Effector CD4-positive, alpha-beta T cell (primary cell): ENCODE results near the gene SIL1.

Experiments used
- DNase-seq: peaks from one replicate; pipeline ENCODE4 v3.0.0-alpha.2; 2020

SIL1 gene

GRCh38 chr5:138953387-138954256 is 244.5 kb downstream of the SIL1 start:
- no peak for DNase-seq

DNA sequence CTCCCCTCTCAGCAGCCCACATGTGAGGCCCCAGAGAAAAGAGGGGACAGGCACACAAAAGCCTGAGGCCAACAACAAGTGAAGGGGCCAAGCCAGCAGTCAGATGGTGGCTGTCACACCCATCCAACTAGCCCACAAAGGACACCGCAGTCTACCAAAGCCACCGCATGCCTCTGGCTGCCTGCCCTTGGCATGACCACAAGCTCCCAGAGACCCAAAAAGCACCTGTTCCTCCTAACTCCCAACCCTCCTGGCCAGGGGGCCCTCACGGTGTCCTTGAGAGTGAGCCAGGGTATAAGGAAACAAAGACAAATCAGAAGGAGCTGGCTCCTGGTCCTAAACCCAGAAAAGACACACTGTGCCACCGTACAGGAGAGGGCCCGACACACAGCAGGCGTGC is 245.2 kb downstream of the SIL1 start:
- DNase-seq: no peak

DNA sequence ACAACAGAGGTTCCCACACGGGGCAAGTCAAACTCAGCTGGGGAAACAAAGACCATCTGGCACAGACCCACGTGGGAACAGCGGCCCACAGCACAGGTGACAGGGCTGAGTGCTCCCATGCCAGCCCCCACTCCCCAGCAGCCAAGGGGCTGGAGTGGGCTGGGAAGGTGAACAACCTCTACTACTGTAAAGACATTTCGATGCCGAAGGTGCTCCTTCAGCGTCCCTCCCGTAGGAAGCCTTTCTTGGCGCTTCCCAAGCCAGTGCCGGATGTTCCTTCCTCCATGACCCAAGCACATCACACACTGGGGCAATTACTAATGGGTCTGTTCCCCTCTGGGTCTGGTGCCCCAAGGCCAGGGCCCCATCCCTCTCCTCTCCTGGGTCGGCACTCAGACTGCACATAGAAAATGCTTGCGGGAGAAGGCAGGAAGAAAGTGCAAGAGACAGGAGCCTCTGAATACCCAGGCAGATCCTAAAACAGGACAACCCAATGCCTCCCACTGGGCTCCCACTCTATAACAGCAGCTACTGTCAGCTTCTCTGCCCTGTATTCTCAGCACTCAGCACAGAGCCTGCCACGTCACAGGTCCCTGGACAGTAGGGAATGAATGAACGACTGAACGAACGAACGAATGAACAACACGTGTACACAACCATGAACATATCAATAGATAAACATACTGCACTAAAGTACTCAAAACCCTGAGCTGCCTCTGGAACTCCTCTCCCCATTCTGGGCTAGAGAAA is 246.0 kb downstream of the SIL1 start:
- DNase-seq: no peak

- no peak for DNase-seq
Measured at GRCh38 chr5:138951091-138951985, 246.8 kb downstream of the SIL1 start.

- no peak for DNase-seq
Measured at GRCh38 chr5:138950421-138951031, 247.6 kb downstream of the SIL1 start.

- DNase-seq: no peak
Measured at GRCh38 chr5:138949988-138950387, 248.2 kb downstream of the SIL1 start.

DNA sequence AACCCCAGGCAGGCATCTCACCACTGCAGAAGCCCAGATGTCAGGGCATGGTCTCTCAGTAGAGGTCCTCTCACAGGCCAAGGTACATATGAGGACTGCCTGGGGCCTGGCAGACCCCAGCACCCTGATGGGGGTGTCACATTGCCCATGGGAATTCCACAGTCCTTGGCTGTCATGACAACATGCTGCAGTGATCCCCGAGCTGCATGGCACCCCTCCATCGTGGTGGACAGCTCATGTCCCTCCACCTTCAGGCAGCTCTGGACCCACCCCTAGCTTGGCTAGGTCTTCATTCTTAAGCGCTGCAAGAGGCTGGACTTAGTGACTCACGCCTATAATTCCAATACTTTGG is 249.0 kb downstream of the SIL1 start:
- DNase-seq: no peak

DNA sequence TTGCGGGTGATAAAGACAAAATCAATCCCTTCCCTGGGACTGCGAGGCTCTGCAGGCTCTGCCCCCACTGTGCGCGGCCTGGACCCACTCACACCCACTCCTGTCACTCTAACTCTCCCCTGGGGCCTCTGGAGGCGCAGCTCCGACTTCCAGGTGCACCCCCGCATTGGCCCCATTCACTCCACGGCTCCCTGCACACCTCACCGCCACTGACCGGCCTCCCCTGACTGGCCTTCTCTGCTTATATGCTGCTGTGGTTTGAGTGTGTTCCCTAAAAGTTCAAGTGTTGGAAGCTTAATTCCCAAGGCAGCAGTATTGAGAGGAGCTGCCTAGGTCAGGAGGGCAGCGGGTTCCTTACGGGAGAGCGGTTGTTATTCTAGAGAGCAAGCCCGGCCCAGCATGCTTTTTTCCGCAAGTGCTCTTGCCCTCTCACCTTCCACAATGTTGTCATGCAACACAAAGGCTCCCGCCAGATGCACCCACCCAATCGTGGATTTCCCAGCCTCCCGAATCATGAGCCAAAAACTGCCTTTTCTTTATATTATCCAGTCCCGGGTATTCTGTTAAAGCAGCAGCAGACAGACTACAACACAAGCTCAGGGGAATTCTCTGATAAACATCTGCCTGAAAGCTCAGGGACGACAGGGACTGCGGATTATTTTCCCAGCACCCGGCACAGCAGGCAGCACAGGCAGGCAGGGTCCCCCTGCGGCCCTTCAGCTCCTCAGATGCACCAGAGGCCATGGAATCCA is 249.5 kb downstream of the SIL1 start:
- DNase-seq: no peak

DNA sequence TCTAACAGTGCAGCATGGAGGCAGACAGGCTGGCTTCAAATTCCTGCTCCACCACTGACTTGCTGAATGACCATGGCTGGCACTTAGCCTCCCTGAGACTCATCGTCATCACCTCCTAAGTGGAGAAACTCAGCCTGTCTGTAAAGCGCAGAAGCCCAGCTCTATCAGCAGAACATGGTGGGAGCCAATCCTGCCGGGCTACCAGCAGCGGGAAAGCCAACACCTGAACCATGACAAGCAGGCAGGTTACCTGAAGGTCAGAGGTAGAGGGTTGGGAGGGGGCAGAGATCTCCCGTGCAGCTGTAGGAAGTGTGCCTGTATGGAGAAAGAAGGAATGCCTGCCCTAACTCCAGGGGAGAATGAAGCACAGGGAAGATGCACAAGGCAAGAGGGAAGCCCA is 250.4 kb downstream of the SIL1 start:
- no peak for DNase-seq

GRCh38 chr5:138946831-138947560 is 251.2 kb downstream of the SIL1 start:
- DNase-seq: no peak

GRCh38 chr5:138946241-138946623 is 251.9 kb downstream of the SIL1 start:
- DNase-seq: no peak

GRCh38 chr5:138945421-138946240 is 252.5 kb downstream of the SIL1 start:
- no peak for DNase-seq

DNA sequence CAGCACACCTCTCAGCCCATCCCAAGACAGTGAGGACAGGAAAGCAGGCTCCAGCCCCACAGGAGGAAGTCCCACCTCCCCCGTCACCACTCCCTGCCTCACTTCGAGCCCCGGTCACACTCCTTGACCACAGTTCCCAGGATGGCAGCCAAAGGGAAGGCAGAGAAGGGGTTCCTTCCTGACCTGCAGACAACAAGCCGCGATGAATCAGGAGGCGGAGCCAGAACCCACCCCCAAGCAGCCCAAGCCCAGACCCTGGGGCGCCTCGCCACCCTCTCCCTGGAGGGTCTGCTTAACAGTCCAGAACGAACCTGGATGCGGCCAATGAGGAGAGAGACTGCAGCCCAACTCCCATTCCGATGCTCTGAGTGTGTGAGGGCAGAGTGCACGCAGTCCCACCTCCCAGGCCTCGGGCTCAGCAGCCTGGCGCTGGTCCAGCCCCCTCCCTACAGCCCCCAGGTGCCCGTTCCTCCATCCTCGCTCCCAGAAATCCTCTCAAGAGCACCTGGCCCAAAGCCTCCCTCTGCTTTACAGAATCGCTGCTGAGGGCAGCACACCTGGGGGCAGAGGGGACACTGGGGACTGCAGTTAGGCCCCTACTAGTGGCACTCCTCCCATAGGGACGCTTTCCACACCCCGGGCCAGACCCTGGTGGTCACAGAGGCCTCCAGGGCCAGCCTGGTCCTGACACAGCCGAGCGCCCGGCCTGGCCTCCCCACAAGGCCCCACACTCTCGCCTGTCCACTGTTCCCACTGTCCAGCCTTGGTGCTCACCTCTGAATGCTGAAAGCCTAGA is 253.4 kb downstream of the SIL1 start:
- no peak for DNase-seq

DNA sequence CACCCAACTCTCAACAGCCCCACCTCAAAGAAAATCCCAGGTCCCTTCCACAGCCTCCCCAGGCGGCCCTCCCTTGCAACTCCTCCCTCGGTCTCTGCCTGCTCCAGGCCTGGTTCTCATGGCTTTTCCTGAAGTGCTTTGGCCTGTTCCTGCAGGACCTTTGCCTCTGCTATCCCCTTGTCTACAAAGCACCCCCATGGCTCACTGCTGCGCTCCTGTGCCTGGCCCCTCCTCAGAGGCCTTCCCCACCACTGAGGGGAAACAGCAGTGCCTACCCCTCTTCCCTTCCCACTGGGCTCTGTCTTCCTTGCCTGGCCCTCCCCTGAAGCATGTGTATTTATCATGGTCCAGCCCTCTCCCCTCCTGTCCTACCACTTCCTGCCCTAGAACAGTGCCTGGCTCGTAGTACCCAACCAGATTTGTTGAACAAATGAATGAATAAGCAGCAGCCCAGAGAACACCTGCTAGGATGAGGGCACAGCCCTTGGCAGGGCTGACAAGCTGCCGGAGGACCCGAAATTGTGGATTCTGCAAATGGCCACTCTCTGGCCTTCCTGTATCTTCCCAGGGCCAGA is 254.5 kb downstream of the SIL1 start:
- DNase-seq: no peak

DNA sequence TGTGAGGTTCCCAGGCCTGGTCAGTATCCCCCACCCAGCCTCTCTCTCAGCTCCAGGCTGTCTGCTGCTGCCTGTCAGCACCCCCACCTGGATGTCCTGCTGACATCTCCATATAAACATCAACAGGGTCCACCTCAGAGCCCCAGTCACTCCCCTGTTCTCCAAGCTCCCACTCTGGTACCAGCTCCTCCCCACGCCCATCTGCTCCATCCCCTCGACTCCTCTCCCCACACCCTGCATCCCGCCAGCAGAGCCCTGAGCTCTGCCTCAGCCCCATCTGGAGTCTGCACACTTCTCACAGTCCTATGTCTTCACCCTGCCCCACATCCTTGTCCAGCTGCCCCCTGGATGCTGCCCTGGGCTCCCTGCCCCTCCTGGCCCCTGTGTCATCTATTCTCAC is 255.3 kb downstream of the SIL1 start:
- no peak for DNase-seq

GRCh38 chr5:138942066-138942465 is 256.1 kb downstream of the SIL1 start:
- no peak for DNase-seq

GRCh38 chr5:138938526-138938925 is 259.6 kb downstream of the SIL1 start:
- DNase-seq: no peak

- DNase-seq: no peak
Measured at GRCh38 chr5:138937392-138938387, 260.5 kb downstream of the SIL1 start.
